GM12865 (cell line): ENCODE measurements around the gene NUDT3.
"Not testable (repeated sequence)": the region's sequence is repeated elsewhere in the genome, so short reads cannot be mapped to it uniquely, and the experiment has no call there.

Source experiments
- DNase-seq: peaks from one replicate; pipeline ENCODE4 v3.0.0; 2010; ENCODE audit warnings: low read depth
- H3K4me3 ChIP-seq: 2 replicates; pipeline ENCODE4 v1.5.1; 2011; ENCODE audit warnings: mild to moderate bottlenecking, low read depth, low read length, control low read depth
- CTCF ChIP-seq: IDR thresholded peaks from 2 replicates; pipeline ENCODE4 v1.5.1; 2011; ENCODE audit warnings: low read length, control low read depth, low read depth, inconsistent platforms; ENCODE audit not compliant: insufficient read depth; ENCODE audit errors: missing control alignments

The NUDT3 gene

GRCh38 chr6:34359418-34360158 is 32.9 kb downstream of the NUDT3 start:
- no peak for DNase-seq
- TF ChIP-seq CTCF, result no peak
- no peak overlapping the region for H3K4me3 ChIP-seq

GRCh38 chr6:34358389-34358905 is 34.0 kb downstream of the NUDT3 start:
- no peak for DNase-seq
- no peak for TF ChIP-seq CTCF

GRCh38 chr6:34357937-34358336 is 34.5 kb downstream of the NUDT3 start:
- no peak for DNase-seq
- TF ChIP-seq CTCF, result no peak
- H3K4me3 ChIP-seq, result no peak overlapping the region

More at GRCh38 chr6:34358389-34358905, 34.0 kb downstream of the NUDT3 start:
- H3K4me3 ChIP-seq, result no peak overlapping the region

GRCh38 chr6:34355889-34356288 is 36.6 kb downstream of the NUDT3 start:
- DNase-seq, result no peak
- no peak overlapping the region for H3K4me3 ChIP-seq
- no peak for TF ChIP-seq CTCF

- not testable (repeated sequence) for H3K4me3 ChIP-seq, DNase-seq
Measured at GRCh38 chr6:34354230-34354629, 38.2 kb downstream of the NUDT3 start.

- DNase-seq, H3K4me3 ChIP-seq: not testable (repeated sequence)
Measured at GRCh38 chr6:34353530-34353929, 38.9 kb downstream of the NUDT3 start.

- no peak for DNase-seq
- H3K4me3 ChIP-seq, result no peak overlapping the region
- TF ChIP-seq CTCF, result no peak
Measured at GRCh38 chr6:34352305-34352937, 40.0 kb downstream of the NUDT3 start.

- TF ChIP-seq CTCF, result no peak
- no peak overlapping the region for H3K4me3 ChIP-seq
- no peak for DNase-seq
Measured at GRCh38 chr6:34350934-34351217, 41.6 kb downstream of the NUDT3 start.
